GM10266 (cell line): Measurements from ENCODE around the gene KIF9.
"Not testable (repeated sequence)": the region's sequence is repeated elsewhere in the genome, so short reads cannot be mapped to it uniquely, and the experiment has no call there.

Experiments
- DNase-seq: peaks from one replicate; pipeline ENCODE4 v3.0.0; 2012; ENCODE audit errors: extremely low spot score
- CTCF ChIP-seq: IDR thresholded peaks from 2 replicates; pipeline ENCODE4 v1.5.1; 2012; ENCODE audit warnings: mild to moderate bottlenecking, low read depth; ENCODE audit not compliant: control insufficient read depth, insufficient read depth; ENCODE audit errors: missing control alignments

KIF9 gene

GRCh38 chr3:47282424-47283192 is at the start of gene KIF9, which contains the start of gene KLHL18:
TSS of gene KIF9 (minus strand) at chr3:47282799. CDS start at chr3:47277374, 5,425 bp downstream.
TSS of gene KLHL18 (plus strand) at chr3:47282944. CDS start at chr3:47282966, 22 bp downstream.
- peak; percentile 90 for DNase-seq
- TF ChIP-seq CTCF, result peak; percentile 13

GRCh38 chr3:47324278-47324865 is 41.8 kb upstream of the KIF9 start:
- TF ChIP-seq CTCF, result peak; percentile 73
- DNase-seq, result peak; percentile 67

- no peak for DNase-seq
- no peak for TF ChIP-seq CTCF
Observed at GRCh38 chr3:47323431-47324277, 41.1 kb upstream of the KIF9 start.

GRCh38 chr3:47319956-47320355 is 37.4 kb upstream of the KIF9 start:
- DNase-seq, result no peak
- TF ChIP-seq CTCF, result no peak

- no peak for TF ChIP-seq CTCF
- DNase-seq, result no peak
Observed at GRCh38 chr3:47318916-47319315, 36.3 kb upstream of the KIF9 start.

- not testable (repeated sequence) for DNase-seq
Observed at GRCh38 chr3:47316151-47316550, 33.6 kb upstream of the KIF9 start.

GRCh38 chr3:47315069-47315647 is 32.6 kb upstream of the KIF9 start:
- DNase-seq, result no peak
- TF ChIP-seq CTCF, result no peak
